ENCODE data around the gene CCL25.

- TF ChIP-seq EP300 (IDR thresholded peaks at IDR 0.05) (no peak), CTCF (IDR thresholded peaks at IDR 0.05) (no peak)
These were observed 13.7 kb upstream of the CCL25 start for GRCh38 chr19:8038815-8039214.
